Parathyroid adenoma (tissue), 2 donors: Measurements from ENCODE around the gene TMEM63A.

ENCODE experiments used
- H2AFZ ChIP-seq: fragments of 300-600 bp; sonication (generic); one replicate; pipeline ENCODE4 v1.7.0; 2017; ENCODE audit warnings: antibody characterized with exemption, mild to moderate bottlenecking
- H3K27ac ChIP-seq: fragments of 300-600 bp; sonication (generic); one replicate; pipeline ENCODE4 v1.7.0; 2017
- H3K27me3 ChIP-seq: fragments of 300-600 bp; sonication (generic); one replicate; pipeline ENCODE4 v1.7.0; 2017; ENCODE audit warnings: low read length; ENCODE audit not compliant: control insufficient read depth, insufficient read depth
- H3K36me3 ChIP-seq: fragments of 300-600 bp; sonication (generic); one replicate; pipeline ENCODE4 v1.7.0; 2017; ENCODE audit warnings: low read length; ENCODE audit not compliant: control insufficient read depth, insufficient read depth
- H3K4me1 ChIP-seq: fragments of 300-600 bp; sonication (generic); one replicate; pipeline ENCODE4 v1.7.0; 2017; ENCODE audit warnings: control low read depth
- H3K4me2 ChIP-seq: fragments of 300-600 bp; sonication (generic); one replicate; pipeline ENCODE4 v1.7.0; 2017; ENCODE audit warnings: low read length
- H3K4me3 ChIP-seq: fragments of 300-600 bp; sonication (generic); one replicate; pipeline ENCODE4 v1.7.0; 2017; ENCODE audit warnings: low read depth, low read length
- H3K79me2 ChIP-seq: fragments of 300-600 bp; sonication (generic); one replicate; pipeline ENCODE4 v1.7.0; 2017; ENCODE audit warnings: control low read depth
- H3K9ac ChIP-seq: fragments of 300-600 bp; sonication (generic); one replicate; pipeline ENCODE4 v1.7.0; 2017; ENCODE audit warnings: mild to moderate bottlenecking
- H3K9me3 ChIP-seq: fragments of 300-600 bp; sonication (generic); one replicate; pipeline ENCODE4 v1.7.0; 2017; ENCODE audit warnings: low read length; ENCODE audit not compliant: control insufficient read depth
- TF ChIP-seq, protein P1 (sequence below): fragments of 300-600 bp; sonication (generic); IDR thresholded peaks from one replicate; pipeline ENCODE4 v1.7.0; 2017; ENCODE audit warnings: antibody characterized with exemption, mild to moderate bottlenecking
- donor health status: primary hyperparathyroidism.

Gene TMEM63A

DNA sequence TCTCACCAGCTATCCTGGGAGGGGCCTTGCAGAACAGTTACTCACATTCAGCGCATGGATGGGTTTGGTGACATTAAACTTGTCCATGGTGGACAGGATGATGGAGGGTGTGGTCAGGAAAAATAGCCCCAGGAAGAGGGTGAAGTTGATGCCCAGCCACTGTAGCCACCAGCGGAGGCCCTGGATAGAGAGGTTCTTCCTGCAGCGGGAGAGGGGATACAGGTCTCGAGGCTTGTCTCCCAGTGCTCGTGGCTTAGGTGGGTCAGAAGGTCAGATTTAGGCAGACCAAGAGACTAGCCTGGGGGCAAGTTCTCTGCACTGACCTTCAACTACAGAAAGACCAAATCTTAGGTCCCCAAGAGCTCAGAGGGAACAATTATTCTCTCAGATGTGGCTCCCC lies 23.0 kb downstream of the TMEM63A start:
- H3K4me2 ChIP-seq, result no peak overlapping the region
- no peaks in the 10 kb centered on the region for H3K36me3 ChIP-seq
- H3K9ac ChIP-seq, result no peak overlapping the region
- H3K79me2 ChIP-seq, result no peaks in the 10 kb centered on the region
- TF ChIP-seq, protein P1, sequence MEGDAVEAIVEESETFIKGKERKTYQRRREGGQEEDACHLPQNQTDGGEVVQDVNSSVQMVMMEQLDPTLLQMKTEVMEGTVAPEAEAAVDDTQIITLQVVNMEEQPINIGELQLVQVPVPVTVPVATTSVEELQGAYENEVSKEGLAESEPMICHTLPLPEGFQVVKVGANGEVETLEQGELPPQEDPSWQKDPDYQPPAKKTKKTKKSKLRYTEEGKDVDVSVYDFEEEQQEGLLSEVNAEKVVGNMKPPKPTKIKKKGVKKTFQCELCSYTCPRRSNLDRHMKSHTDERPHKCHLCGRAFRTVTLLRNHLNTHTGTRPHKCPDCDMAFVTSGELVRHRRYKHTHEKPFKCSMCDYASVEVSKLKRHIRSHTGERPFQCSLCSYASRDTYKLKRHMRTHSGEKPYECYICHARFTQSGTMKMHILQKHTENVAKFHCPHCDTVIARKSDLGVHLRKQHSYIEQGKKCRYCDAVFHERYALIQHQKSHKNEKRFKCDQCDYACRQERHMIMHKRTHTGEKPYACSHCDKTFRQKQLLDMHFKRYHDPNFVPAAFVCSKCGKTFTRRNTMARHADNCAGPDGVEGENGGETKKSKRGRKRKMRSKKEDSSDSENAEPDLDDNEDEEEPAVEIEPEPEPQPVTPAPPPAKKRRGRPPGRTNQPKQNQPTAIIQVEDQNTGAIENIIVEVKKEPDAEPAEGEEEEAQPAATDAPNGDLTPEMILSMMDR, result no peak
- no peaks in the 10 kb centered on the region for H3K4me1 ChIP-seq
- H2AFZ ChIP-seq, result no peak overlapping the region
- H3K4me3 ChIP-seq, result no peak overlapping the region
- no peak overlapping the region for H3K27ac ChIP-seq
- no peaks in the 10 kb centered on the region for H3K9me3 ChIP-seq
- no peaks in the 10 kb centered on the region for H3K27me3 ChIP-seq

DNA sequence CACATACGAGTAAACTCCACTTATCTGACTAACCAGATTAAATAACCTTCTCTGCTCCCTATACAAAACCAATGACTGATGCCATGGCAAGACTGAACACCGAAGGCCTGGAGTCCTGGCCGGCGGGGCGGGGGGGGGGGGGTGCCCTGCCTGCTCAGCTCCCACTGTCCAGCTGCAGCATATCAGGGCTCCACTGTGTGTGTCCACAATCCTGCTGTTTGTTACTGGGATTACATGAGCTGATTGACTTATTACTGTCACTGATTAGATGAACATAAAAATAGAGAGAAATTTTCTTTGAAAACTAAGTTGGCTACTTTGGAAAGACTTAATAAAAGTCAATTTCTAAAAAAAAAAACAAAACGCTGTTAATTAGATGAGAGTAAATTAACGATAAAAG lies 24.9 kb downstream of the TMEM63A start:
- H2AFZ ChIP-seq, result no peak overlapping the region
- TF ChIP-seq, protein P1, result no peak

DNA sequence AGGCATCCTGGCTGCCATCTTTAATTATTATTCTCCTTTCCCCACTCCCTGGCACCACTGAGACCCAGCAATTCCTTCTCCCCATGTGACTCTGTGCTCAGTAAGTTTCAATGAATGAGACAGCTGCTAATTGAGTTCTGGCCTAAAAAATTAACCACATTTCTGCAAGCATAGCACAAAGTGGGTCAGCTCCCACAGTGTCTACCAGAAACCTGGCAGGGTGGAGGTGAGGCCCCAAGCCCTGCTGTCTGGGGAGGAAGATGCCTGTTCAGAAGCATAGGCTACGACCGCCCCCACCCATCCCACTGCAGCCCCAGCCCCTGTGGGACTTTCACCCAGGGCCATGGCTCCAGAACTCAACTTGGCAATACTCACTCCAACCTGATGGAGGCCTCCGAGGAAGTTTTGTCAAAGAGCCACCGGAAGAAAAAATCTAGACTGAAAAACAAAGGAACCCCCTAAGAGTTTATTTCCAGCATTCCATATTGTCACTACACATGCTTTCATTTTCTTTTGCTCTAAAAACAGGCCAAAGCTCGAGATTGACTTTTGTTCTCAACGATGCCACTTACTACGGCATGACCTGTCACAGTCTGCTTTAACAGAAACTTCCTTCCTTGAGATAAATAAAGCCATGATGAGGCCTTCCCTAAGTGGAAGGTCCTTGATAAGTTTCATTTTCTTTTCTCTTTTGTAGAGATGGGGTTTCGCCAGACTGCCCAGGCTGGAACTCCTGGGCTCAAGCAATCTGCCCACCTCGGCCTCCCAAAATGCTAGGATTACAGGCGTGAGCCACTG lies 26.5 kb downstream of the TMEM63A start:
- TF ChIP-seq, protein P1, result no peak
- no peak overlapping the region for H3K4me2 ChIP-seq
- no peaks in the 10 kb centered on the region for H3K27me3 ChIP-seq
- no peak overlapping the region for H3K4me3 ChIP-seq
- H2AFZ ChIP-seq, result no peak overlapping the region
- H3K9me3 ChIP-seq, result no peaks in the 10 kb centered on the region
- no peaks in the 10 kb centered on the region for H3K36me3 ChIP-seq
- no peaks in the 10 kb centered on the region for H3K79me2 ChIP-seq
- H3K9ac ChIP-seq, result no peak overlapping the region
- no peak overlapping the region for H3K27ac ChIP-seq
- H3K4me1 ChIP-seq, result no peaks in the 10 kb centered on the region

More for the DNA sequence above, 24.9 kb downstream of the TMEM63A start:
- Histone ChIP-seq H3K79me2 (no peaks in the 10 kb centered on the region), H3K4me1 (no peaks in the 10 kb centered on the region), H3K9ac (no peak overlapping the region), H3K4me3 (no peak overlapping the region), H3K36me3 (no peaks in the 10 kb centered on the region), H3K27me3 (no peaks in the 10 kb centered on the region), H3K4me2 (no peak overlapping the region), H3K9me3 (no peaks in the 10 kb centered on the region), H3K27ac (no peak overlapping the region)

DNA sequence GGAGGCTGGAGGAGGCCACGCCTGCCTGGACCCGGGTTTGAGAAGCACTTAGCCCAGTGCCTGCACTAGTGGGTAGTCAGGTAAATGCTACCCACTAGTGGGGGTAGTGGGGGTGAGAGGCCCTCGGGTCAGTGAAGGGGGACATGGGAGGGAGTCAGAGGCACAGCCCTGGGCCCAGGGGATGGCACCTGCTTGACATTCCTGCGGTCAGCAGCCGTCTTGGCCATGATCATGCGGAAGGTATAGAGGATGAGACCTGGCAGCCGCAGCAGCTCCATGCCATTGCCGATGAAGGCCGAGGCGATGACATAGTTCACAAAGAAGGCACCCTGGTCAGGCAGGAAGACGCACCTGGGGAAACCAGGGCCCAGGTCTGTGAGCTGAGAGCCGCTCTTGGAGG lies 28.7 kb downstream of the TMEM63A start:
- Histone ChIP-seq H3K79me2 (no peaks in the 10 kb centered on the region), H3K27me3 (no peaks in the 10 kb centered on the region), H3K27ac (no peak overlapping the region), H2AFZ (no peak overlapping the region), H3K9ac (no peak overlapping the region), H3K36me3 (no peaks in the 10 kb centered on the region), H3K4me2 (no peak overlapping the region), H3K4me1 (no peaks in the 10 kb centered on the region), H3K4me3 (no peak overlapping the region), H3K9me3 (no peaks in the 10 kb centered on the region)
- TF ChIP-seq, protein P1, result no peak
